Measurements from ENCODE around the gene ASTL.

The ASTL gene

DNA sequence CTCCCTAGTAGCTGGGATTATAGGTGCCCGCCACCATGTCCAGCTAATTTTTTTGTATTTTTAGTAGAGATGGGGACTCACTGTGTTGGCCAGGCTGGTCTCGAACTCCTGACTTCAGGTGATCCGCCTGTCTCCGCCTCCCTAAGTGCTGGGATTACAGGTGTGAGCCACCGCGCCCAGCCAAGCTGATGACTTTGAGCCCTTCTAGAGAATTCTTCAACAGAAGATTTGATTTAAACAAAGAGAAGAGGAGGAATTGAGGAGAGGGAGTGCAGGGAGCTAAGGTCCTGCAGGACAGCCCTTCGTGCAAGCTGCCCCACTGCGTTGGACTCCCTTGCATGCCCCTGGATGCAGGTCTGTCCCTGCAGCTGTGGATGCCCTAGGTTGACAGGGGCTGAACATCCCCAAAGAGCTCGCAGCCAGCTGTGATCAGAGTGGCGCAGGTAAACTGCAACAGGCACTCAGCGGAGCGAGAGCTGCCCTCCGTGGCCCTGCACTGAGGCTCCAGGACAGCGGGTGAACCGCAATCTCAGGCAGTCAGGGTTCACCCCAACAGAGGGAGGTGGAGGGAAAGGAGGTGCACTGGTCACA is 35.6 kb downstream of the ASTL start:
- no peak overlapping the region for H3K9ac ChIP-seq (ENCODE audit: low read length)
- H3K27ac ChIP-seq (ENCODE audit: low read length, poor library complexity, severe bottlenecking): no peak overlapping the region
- peaks cover 12% of the 10 kb centered on the region for H3K9me3 ChIP-seq (ENCODE audit: control insufficient read depth, low read length)
- no peak overlapping the region for H3K23ac ChIP-seq (ENCODE audit: low read length in 2 of 2)
- peak overlapping the region in 1 of 2 experiments; percentile 45 for H2BK12ac ChIP-seq (ENCODE audit: low read length in 2 of 2)
- no peaks in the 10 kb centered on the region for H3K79me1 ChIP-seq (replicated peaks; ENCODE audit: low read length, poor library complexity, severe bottlenecking)
- no peak overlapping the region for H4K91ac ChIP-seq (ENCODE audit: low read length)
- no peak overlapping the region for H3K18ac ChIP-seq (ENCODE audit: low read depth in 1 of 2, low read length in 2 of 2)
- no peak overlapping the region for H2AFZ ChIP-seq (ENCODE audit: low read depth, low read length)
- H3K4me1 ChIP-seq (ENCODE audit: control insufficient read depth, insufficient read depth, low read depth, low read length): no peaks in the 10 kb centered on the region
- no peak overlapping the region for H3K4me3 ChIP-seq (ENCODE audit: insufficient read depth in 1 of 2, low read depth in 1 of 2, low read length in 2 of 2)
- no peak overlapping the region for H2BK15ac ChIP-seq (ENCODE audit: low read depth, poor library complexity, severe bottlenecking)
- no peak for DNase-seq
- H3K4ac ChIP-seq (ENCODE audit: low read depth in 1 of 2, low read length in 2 of 2): no peak overlapping the region
- H3K4me2 ChIP-seq (ENCODE audit: low read length, poor library complexity, severe bottlenecking): no peak overlapping the region
- no peak overlapping the region for H2BK120ac ChIP-seq (ENCODE audit: low read depth, low read length)
- H2AK5ac ChIP-seq (ENCODE audit: low read length, severe bottlenecking): no peak overlapping the region
- no peaks in the 10 kb centered on the region for H3K36me3 ChIP-seq (ENCODE audit: control insufficient read depth in 1 of 2, insufficient read depth in 2 of 2, low read depth in 1 of 2, low read length in 2 of 2)
- no peak overlapping the region for H2BK5ac ChIP-seq (ENCODE audit: low read depth, low read length, poor library complexity, severe bottlenecking)
- peaks cover 17 to 23% of the 10 kb centered on the region in 2 experiments for H3K27me3 ChIP-seq (ENCODE audit: control insufficient read depth in 1 of 2, insufficient read depth in 1 of 2, low read length in 2 of 2)
- peak overlapping the region in 1 of 2 experiments; percentile 82 for H3K14ac ChIP-seq (ENCODE audit: low read length in 2 of 2)
- H4K8ac ChIP-seq (ENCODE audit: low read length): no peak overlapping the region
- WGBS: 93% methylated on average over 15 of the region's 15 CpGs

DNA sequence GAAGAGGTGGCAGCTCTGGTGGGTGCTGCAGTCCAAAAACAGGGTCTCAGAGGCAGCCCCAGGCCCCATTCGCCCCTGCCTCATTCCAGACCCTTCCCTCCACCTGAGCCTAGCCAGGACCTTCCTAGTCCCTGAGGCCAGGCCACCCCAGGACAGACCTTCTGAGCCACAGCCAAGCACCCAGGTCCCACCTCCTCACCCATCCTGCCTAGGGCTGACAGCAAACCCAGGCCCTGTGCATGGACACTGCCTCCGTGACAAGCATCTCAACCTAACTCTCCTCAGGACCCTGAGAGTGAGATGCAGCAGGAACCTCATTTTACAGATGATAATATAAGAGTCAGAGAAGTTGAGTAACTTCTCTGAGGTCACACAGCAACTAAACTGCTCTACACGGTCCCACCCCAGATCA is 37.4 kb downstream of the ASTL start:
- Histone ChIP-seq H3K4me3 (ENCODE audit: insufficient read depth in 1 of 2, low read depth in 1 of 2, low read length in 2 of 2) (no peak overlapping the region), H3K23ac (ENCODE audit: low read length in 2 of 2) (no peak overlapping the region), H4K8ac (ENCODE audit: low read length) (no peak overlapping the region), H2BK12ac (ENCODE audit: low read length in 2 of 2) (no peak overlapping the region), H2BK15ac (ENCODE audit: low read depth, poor library complexity, severe bottlenecking) (no peak overlapping the region), H3K79me1 (replicated peaks; ENCODE audit: low read length, poor library complexity, severe bottlenecking) (no peaks in the 10 kb centered on the region), H3K4ac (ENCODE audit: low read depth in 1 of 2, low read length in 2 of 2) (no peak overlapping the region), H3K36me3 (ENCODE audit: control insufficient read depth in 1 of 2, insufficient read depth in 2 of 2, low read depth in 1 of 2, low read length in 2 of 2) (no peaks in the 10 kb centered on the region), H2AK5ac (ENCODE audit: low read length, severe bottlenecking) (no peak overlapping the region), H3K9ac (ENCODE audit: low read length) (no peak overlapping the region), H3K18ac (ENCODE audit: low read depth in 1 of 2, low read length in 2 of 2) (no peak overlapping the region), H3K27ac (ENCODE audit: low read length, poor library complexity, severe bottlenecking) (no peak overlapping the region), H2AFZ (ENCODE audit: low read depth, low read length) (no peak overlapping the region), H2BK5ac (ENCODE audit: low read depth, low read length, poor library complexity, severe bottlenecking) (no peak overlapping the region), H3K4me1 (ENCODE audit: control insufficient read depth, insufficient read depth, low read depth, low read length) (no peaks in the 10 kb centered on the region), H2BK120ac (ENCODE audit: low read depth, low read length) (no peak overlapping the region), H3K4me2 (ENCODE audit: low read length, poor library complexity, severe bottlenecking) (no peak overlapping the region), H3K14ac (ENCODE audit: low read length in 2 of 2) (peak overlapping the region in 1 of 2 experiments; percentile 9), H3K27me3 (ENCODE audit: control insufficient read depth in 1 of 2, insufficient read depth in 1 of 2, low read length in 2 of 2) (peaks cover 9 to 17% of the 10 kb centered on the region in 2 experiments), H3K9me3 (ENCODE audit: control insufficient read depth, low read length) (peaks cover 12% of the 10 kb centered on the region), H4K91ac (ENCODE audit: low read length) (no peak overlapping the region)
- WGBS: 68% methylated on average over 2 of the region's 3 CpGs
- no peak for DNase-seq

DNA sequence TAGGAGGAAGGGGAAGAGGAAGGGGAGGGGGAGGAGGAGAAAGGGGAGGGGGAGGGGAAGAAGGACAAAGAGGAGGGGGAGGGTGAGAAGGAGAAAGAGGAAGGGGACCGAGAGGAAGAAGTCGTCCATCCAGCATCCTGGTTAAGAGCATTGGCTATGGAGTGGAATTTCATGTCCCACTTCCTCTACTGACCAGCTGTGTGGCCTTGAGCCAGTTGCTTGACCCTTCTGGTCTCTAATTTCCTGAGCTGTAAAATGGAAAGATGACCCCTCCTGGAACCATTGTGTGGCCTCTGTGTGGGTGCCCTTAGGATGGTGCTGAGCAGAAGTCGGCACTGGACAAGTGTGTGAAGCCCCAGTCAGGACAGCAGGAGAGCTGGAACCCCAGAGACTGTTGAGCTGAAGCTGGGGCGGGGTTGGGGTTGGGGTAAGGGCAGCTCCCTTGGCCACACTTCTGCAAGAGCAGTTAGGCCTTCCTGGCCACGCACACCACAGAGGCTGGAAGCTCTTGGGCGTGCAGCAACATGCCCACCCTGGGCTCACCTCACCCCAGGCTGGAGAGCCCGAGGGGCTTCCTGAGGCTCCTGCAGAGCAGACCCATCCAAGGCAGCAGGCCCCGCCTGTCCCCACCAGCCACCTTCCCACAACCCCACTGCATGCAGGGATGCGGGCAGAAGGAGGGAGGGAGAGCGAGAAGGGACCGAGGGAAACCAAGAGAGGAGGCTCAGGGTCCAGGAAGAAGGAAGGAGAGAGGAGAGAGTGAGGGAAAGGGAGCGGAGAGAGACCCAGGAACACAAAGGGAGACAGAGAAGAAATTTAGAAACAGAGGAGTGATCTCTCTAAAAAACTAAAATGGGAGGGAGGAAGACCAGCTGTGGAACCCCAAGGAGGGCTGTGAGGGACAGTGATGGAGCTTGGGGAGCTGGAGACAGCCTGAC is 38.2 kb downstream of the ASTL start:
- H2BK12ac ChIP-seq (ENCODE audit: low read length in 2 of 2): peak overlapping the region in 1 of 2 experiments; percentile 81
- H3K18ac ChIP-seq (ENCODE audit: low read depth in 1 of 2, low read length in 2 of 2): peak overlapping the region in 1 of 2 experiments; percentile 37
- no peak overlapping the region for H3K23ac ChIP-seq (ENCODE audit: low read length in 2 of 2)
- no peak overlapping the region for H4K91ac ChIP-seq (ENCODE audit: low read length)
- DNase-seq: no peak
- no peak overlapping the region for H4K8ac ChIP-seq (ENCODE audit: low read length)
- peaks cover 5% of the 10 kb centered on the region for H3K9me3 ChIP-seq (ENCODE audit: control insufficient read depth, low read length)
- H3K79me1 ChIP-seq (replicated peaks; ENCODE audit: low read length, poor library complexity, severe bottlenecking): no peaks in the 10 kb centered on the region
- no peak overlapping the region for H3K4me2 ChIP-seq (ENCODE audit: low read length, poor library complexity, severe bottlenecking)
- H2BK120ac ChIP-seq (ENCODE audit: low read depth, low read length): no peak overlapping the region
- H2AFZ ChIP-seq (ENCODE audit: low read depth, low read length): no peak overlapping the region
- no peaks in the 10 kb centered on the region for H3K36me3 ChIP-seq (ENCODE audit: control insufficient read depth in 1 of 2, insufficient read depth in 2 of 2, low read depth in 1 of 2, low read length in 2 of 2)
- H3K4me3 ChIP-seq (ENCODE audit: insufficient read depth in 1 of 2, low read depth in 1 of 2, low read length in 2 of 2): no peak overlapping the region
- no peak overlapping the region for H2AK5ac ChIP-seq (ENCODE audit: low read length, severe bottlenecking)
- no peak overlapping the region for H3K14ac ChIP-seq (ENCODE audit: low read length in 2 of 2)
- no peak overlapping the region for H2BK15ac ChIP-seq (ENCODE audit: low read depth, poor library complexity, severe bottlenecking)
- 69% methylated on average over 9 of the region's 12 CpGs for WGBS
- H3K4ac ChIP-seq (ENCODE audit: low read depth in 1 of 2, low read length in 2 of 2): no peak overlapping the region
- H3K27ac ChIP-seq (ENCODE audit: low read length, poor library complexity, severe bottlenecking): no peak overlapping the region
- no peaks in the 10 kb centered on the region for H3K4me1 ChIP-seq (ENCODE audit: control insufficient read depth, insufficient read depth, low read depth, low read length)
- H3K9ac ChIP-seq (ENCODE audit: low read length): no peak overlapping the region
- peaks cover 6 to 17% of the 10 kb centered on the region in 2 experiments for H3K27me3 ChIP-seq (ENCODE audit: control insufficient read depth in 1 of 2, insufficient read depth in 1 of 2, low read length in 2 of 2)
- H2BK5ac ChIP-seq (ENCODE audit: low read depth, low read length, poor library complexity, severe bottlenecking): no peak overlapping the region

- Histone ChIP-seq H3K18ac (ENCODE audit: low read depth in 1 of 2, low read length in 2 of 2) (peak overlapping the region in 1 of 2 experiments; percentile 22), H2AK5ac (ENCODE audit: low read length, severe bottlenecking) (no peak overlapping the region), H3K79me1 (replicated peaks; ENCODE audit: low read length, poor library complexity, severe bottlenecking) (no peaks in the 10 kb centered on the region), H3K14ac (ENCODE audit: low read length in 2 of 2) (no peak overlapping the region), H3K9ac (ENCODE audit: low read length) (no peak overlapping the region), H4K8ac (ENCODE audit: low read length) (peak overlapping the region; percentile 55), H3K27me3 (ENCODE audit: control insufficient read depth in 1 of 2, insufficient read depth in 1 of 2, low read length in 2 of 2) (peaks cover 3 to 25% of the 10 kb centered on the region in 2 experiments), H2BK12ac (ENCODE audit: low read length in 2 of 2) (no peak overlapping the region), H3K4me2 (ENCODE audit: low read length, poor library complexity, severe bottlenecking) (no peak overlapping the region), H3K23ac (ENCODE audit: low read length in 2 of 2) (no peak overlapping the region), H2BK15ac (ENCODE audit: low read depth, poor library complexity, severe bottlenecking) (no peak overlapping the region), H3K36me3 (ENCODE audit: control insufficient read depth in 1 of 2, insufficient read depth in 2 of 2, low read depth in 1 of 2, low read length in 2 of 2) (no peaks in the 10 kb centered on the region), H4K91ac (ENCODE audit: low read length) (no peak overlapping the region), H3K4me3 (ENCODE audit: insufficient read depth in 1 of 2, low read depth in 1 of 2, low read length in 2 of 2) (no peak overlapping the region), H2BK120ac (ENCODE audit: low read depth, low read length) (peak overlapping the region; percentile 61), H3K4me1 (ENCODE audit: control insufficient read depth, insufficient read depth, low read depth, low read length) (no peaks in the 10 kb centered on the region), H3K27ac (ENCODE audit: low read length, poor library complexity, severe bottlenecking) (no peak overlapping the region), H3K4ac (ENCODE audit: low read depth in 1 of 2, low read length in 2 of 2) (no peak overlapping the region), H2AFZ (ENCODE audit: low read depth, low read length) (no peak overlapping the region), H2BK5ac (ENCODE audit: low read depth, low read length, poor library complexity, severe bottlenecking) (no peak overlapping the region), H3K9me3 (ENCODE audit: control insufficient read depth, low read length) (no peaks in the 10 kb centered on the region)
- WGBS: 34% methylated on average over 11 of the region's 11 CpGs
- DNase-seq: no peak
Observed at GRCh38 chr2:96098900-96099590, 39.3 kb downstream of the ASTL start.

Measured in mesenchymal stem cell (in vitro differentiated cells and primary cell).